RWPE1 (cell line): Measurements from ENCODE around the gene CLIC3.

Experiments
- CTCF ChIA-PET: fragments of 350-600 bp; sonication (Branson Sonifier 250); formaldehyde crosslinking; extraction: SDS; loops from one replicate; lab custom pipeline; 2021; lab: Yijun Ruan, JAX
- POLR2A ChIA-PET: fragments of 400-600 bp; formaldehyde crosslinking; extraction: SDS; loops from one replicate; lab custom pipeline; 2020; ENCODE audit warnings: antibody characterized with exemption; ENCODE audit not compliant: low non-redundant PET; lab: Yijun Ruan, JAX
- DNase-seq: peaks from one replicate; pipeline ENCODE4 v3.0.0; 2012; ENCODE audit warnings: low spot score
- H3K27ac ChIP-seq: fragments of 450-650 bp; 2 replicates; pipeline ENCODE4 v1.5.1; 2017
- TF ChIP-seq, protein P1 (sequence below): fragments of 450-650 bp; conservative IDR thresholded peaks from 2 replicates; pipeline ENCODE4 v1.5.1; 2017; ENCODE audit warnings: low read depth, mild to moderate bottlenecking

The CLIC3 gene

GRCh38 chr9:137011156-137011555 lies 14.8 kb upstream of the CLIC3 start:
- no peak for DNase-seq
- POLR2A ChIA-PET, result no interaction called here
- TF ChIP-seq, protein P1, sequence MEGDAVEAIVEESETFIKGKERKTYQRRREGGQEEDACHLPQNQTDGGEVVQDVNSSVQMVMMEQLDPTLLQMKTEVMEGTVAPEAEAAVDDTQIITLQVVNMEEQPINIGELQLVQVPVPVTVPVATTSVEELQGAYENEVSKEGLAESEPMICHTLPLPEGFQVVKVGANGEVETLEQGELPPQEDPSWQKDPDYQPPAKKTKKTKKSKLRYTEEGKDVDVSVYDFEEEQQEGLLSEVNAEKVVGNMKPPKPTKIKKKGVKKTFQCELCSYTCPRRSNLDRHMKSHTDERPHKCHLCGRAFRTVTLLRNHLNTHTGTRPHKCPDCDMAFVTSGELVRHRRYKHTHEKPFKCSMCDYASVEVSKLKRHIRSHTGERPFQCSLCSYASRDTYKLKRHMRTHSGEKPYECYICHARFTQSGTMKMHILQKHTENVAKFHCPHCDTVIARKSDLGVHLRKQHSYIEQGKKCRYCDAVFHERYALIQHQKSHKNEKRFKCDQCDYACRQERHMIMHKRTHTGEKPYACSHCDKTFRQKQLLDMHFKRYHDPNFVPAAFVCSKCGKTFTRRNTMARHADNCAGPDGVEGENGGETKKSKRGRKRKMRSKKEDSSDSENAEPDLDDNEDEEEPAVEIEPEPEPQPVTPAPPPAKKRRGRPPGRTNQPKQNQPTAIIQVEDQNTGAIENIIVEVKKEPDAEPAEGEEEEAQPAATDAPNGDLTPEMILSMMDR, result no peak
- no peak overlapping the region for H3K27ac ChIP-seq
- CTCF ChIA-PET, result interaction anchor here (1.5 to 1.8 kb wide), 2 partner anchors 18 to 24 kb away, joined by 4 to 8 read pairs; no protein-coding TSS in a partner anchor

- DNase-seq, result no peak
- TF ChIP-seq, protein P1, result no peak
- CTCF ChIA-PET, result interaction anchor here (0.7 to 0.9 kb wide), 2 partner anchors 19 to 25 kb away, joined by 3 read pairs; no protein-coding TSS in a partner anchor
- no peak overlapping the region for H3K27ac ChIP-seq
- POLR2A ChIA-PET, result no interaction called here
Observed at GRCh38 chr9:137009938-137010732, 13.8 kb upstream of the CLIC3 start.

GRCh38 chr9:137009217-137009616 lies 12.8 kb upstream of the CLIC3 start:
- TF ChIP-seq, protein P1, result no peak
- ChIA-PET CTCF (interaction anchor here (0.9 kb wide), 1 partner anchor 20 kb away, joined by 3 read pairs; no protein-coding TSS in a partner anchor), POLR2A (no interaction called here)
- DNase-seq, result no peak
- H3K27ac ChIP-seq, result no peak overlapping the region

DNA sequence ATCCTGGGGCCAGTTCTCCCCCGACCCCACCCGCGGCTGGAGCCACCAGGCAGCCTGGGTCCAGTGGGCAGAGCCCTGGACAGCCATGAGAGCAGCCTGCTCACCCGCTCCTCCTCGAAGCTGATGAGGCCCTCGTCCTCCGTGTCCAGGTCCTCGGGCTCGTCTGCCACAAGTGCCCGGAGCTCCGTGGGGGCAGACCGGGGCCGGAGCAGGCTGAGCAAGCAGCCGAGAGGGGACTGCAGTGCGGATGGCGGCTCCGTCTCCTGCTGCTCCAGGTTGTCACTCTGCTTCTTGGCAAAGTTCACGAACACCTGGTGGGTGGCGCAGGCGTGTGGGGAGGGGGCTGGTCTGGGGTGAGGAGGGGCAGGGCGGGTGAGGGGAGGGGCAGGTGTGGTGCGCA lies 11.9 kb upstream of the CLIC3 start:
- TF ChIP-seq, protein P1, result no peak
- POLR2A ChIA-PET, result no interaction called here
- DNase-seq, result no peak
- CTCF ChIA-PET, result interaction anchor here (1.0 to 1.9 kb wide), 2 partner anchors 21 to 56 kb away, joined by 5 to 6 read pairs; no protein-coding TSS in a partner anchor
- no peak overlapping the region for H3K27ac ChIP-seq

DNA sequence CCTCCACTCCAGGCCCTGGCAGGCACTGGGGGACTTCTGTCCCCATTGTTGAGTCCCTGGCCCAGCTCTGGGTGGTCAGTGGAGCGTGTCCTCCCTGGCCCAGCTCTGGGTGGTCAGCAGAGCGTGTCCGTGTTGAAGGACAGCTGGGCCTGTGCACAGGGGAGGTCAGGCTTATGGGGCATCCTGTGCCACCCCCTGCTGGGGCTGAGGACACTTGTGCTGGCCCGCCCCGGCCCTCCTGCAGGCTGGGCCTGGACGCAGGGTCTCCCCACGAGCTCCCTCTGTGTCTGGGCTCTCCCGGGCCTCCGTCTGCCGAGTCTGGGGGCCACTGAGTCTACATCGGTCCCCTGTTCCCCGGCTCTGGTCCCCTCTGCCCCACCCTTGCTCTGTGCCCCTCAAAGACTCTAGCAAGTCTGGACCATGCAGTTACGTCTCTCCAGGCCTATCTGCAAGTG lies 11.5 kb upstream of the CLIC3 start:
- ChIA-PET CTCF (interaction anchor here (0.5 to 1.9 kb wide), 4 partner anchors 18 to 56 kb away, joined by 3 to 6 read pairs (median 6); partner anchors contain the start of gene NPDC1), POLR2A (no interaction called here)
- peak overlapping the region; percentile 2; the same call in 1 of the 2 replicates for H3K27ac ChIP-seq
- DNase-seq, result no peak
- TF ChIP-seq, protein P1, result no peak

GRCh38 chr9:137007108-137007815 lies 10.9 kb upstream of the CLIC3 start:
- TF ChIP-seq, protein P1, result no peak
- peak overlapping the region; percentile 2; the same call in 1 of the 2 replicates for H3K27ac ChIP-seq
- no peak for DNase-seq
- ChIA-PET CTCF (interaction anchor here (0.5 to 1.9 kb wide), 4 partner anchors 18 to 57 kb away, joined by 3 to 6 read pairs (median 6); partner anchors contain the start of gene NPDC1), POLR2A (no interaction called here)
